Vagina (tissue), 2 donors: ENCODE measurements around the gene CAV1. TPM values are rescaled to one million over a fixed set of nuclear protein-coding genes. Genes with fewer than 3 reads are reported as not detected.

ENCODE experiments used
- DNase-seq, 2 donors: peaks; one replicate each; pipeline ENCODE4 v3.0.0-alpha.2; 2017; ENCODE audit errors: extremely low spot score in 2 of 2
- H3K27ac ChIP-seq: fragments of 200-600 bp; sonication (generic); one replicate; pipeline ENCODE4 v1.5.1; 2019
- H3K27me3 ChIP-seq: fragments of 200-600 bp; sonication (generic); one replicate; pipeline ENCODE4 v1.5.1; 2019
- H3K36me3 ChIP-seq, 2 donors: fragments of 200-600 bp; sonication (generic); one replicate each; pipeline ENCODE4 v1.5.1; 2017 to 2019
- H3K4me1 ChIP-seq: fragments of 200-600 bp; sonication (generic); one replicate; pipeline ENCODE4 v1.5.1; 2019
- H3K4me3 ChIP-seq, 2 donors: fragments of 200-600 bp; sonication (generic); 1 replicate in 1 of 2; 2 replicates in 1 of 2; pipeline ENCODE4 v1.5.1; 2016 to 2019
- H3K9me3 ChIP-seq: fragments of 200-600 bp; sonication (generic); one replicate; pipeline ENCODE4 v1.5.1; 2019
- CTCF ChIP-seq, 3 experiments: fragments of 450-650 bp in 2 of 3; fragments of 200-600 bp in 1 of 3; sonication (generic) in 1 of 3; IDR thresholded peaks; one replicate each; pipeline ENCODE4 v1.5.1; 2017 to 2019; ENCODE audit warnings: antibody characterized with exemption in 3 of 3, mild to moderate bottlenecking in 2 of 3, moderate library complexity in 2 of 3
- POLR2A ChIP-seq, 2 donors: fragments of 450-650 bp; IDR thresholded peaks; one replicate each; pipeline ENCODE4 v1.6.1; 2017; ENCODE audit warnings: antibody characterized with exemption in 2 of 2, mild to moderate bottlenecking in 2 of 2, moderate library complexity in 2 of 2
- POLR2AphosphoS5 ChIP-seq, 2 donors: sonication (generic); formaldehyde crosslinking; IDR thresholded peaks; one replicate each; pipeline ENCODE4 v1.9.0; 2017; ENCODE audit warnings: antibody characterized with exemption in 2 of 2, mild to moderate bottlenecking in 2 of 2, low read depth in 1 of 2; ENCODE audit not compliant: insufficient read depth in 1 of 2
- intact Hi-C: fragments of 100-400 bp; cut with DNase I; formaldehyde crosslinking; loops from one replicate; pipeline ENCODE4 v1.15.1; 2023
- total RNA-seq: library from RNA; depleted of rRNA; stranded (reverse); fragments of >200 nt; gene quantifications from one replicate; pipeline ENCODE4 v1.2.3, GENCODE V29; 2016

CAV1 gene
- total RNA-seq, 1 donor from 2014 or later, result 162 TPM

- H3K4me3 ChIP-seq, result no peak overlapping the region
- peaks cover 0 to 26% of the 10 kb centered on the region in 2 donors for H3K36me3 ChIP-seq
- peak overlapping the region; percentile 29 for H3K27ac ChIP-seq
- no peak for TF ChIP-seq POLR2A (IDR thresholded peaks at IDR 0.05)
- no peak for TF ChIP-seq CTCF (IDR thresholded peaks at IDR 0.05)
- TF ChIP-seq POLR2AphosphoS5 (IDR thresholded peaks at IDR 0.05; ENCODE audit: insufficient read depth in 1 of 2, low read depth in 1 of 2), result no peak
- peaks cover 22% of the 10 kb centered on the region for H3K4me1 ChIP-seq
- no peaks in the 10 kb centered on the region for H3K27me3 ChIP-seq
- H3K9me3 ChIP-seq, result no peaks in the 10 kb centered on the region
- DNase-seq, result no peak
- intact Hi-C loops, result no loop called here
These were observed 33.1 kb downstream of the CAV1 start for GRCh38 chr7:116557901-116558300.

GRCh38 chr7:116560021-116560970 is 35.5 kb downstream of the CAV1 start:
- intact Hi-C loops, result no loop called here

GRCh38 chr7:116561697-116562483 is 37.1 kb downstream of the CAV1 start:
- no peak for DNase-seq
- intact Hi-C loops, result no loop called here
- H3K27me3 ChIP-seq, result no peaks in the 10 kb centered on the region
- no peaks in the 10 kb centered on the region for H3K4me1 ChIP-seq
- no peak for TF ChIP-seq POLR2AphosphoS5 (IDR thresholded peaks at IDR 0.05; ENCODE audit: insufficient read depth in 1 of 2, low read depth in 1 of 2)
- no peaks in the 10 kb centered on the region for H3K9me3 ChIP-seq
- H3K27ac ChIP-seq, result peak overlapping the region; percentile 46
- peaks cover 0 to 21% of the 10 kb centered on the region in 2 donors for H3K36me3 ChIP-seq
- H3K4me3 ChIP-seq, result no peak overlapping the region

More at GRCh38 chr7:116560021-116560970, 35.5 kb downstream of the CAV1 start:
- DNase-seq, result no peak
- Histone ChIP-seq H3K4me1 (no peaks in the 10 kb centered on the region), H3K36me3 (peaks cover 0 to 21% of the 10 kb centered on the region in 2 donors), H3K9me3 (no peaks in the 10 kb centered on the region), H3K27me3 (no peaks in the 10 kb centered on the region), H3K4me3 (no peak overlapping the region), H3K27ac (no peak overlapping the region)
- TF ChIP-seq POLR2A (IDR thresholded peaks at IDR 0.05), result no peak
- TF ChIP-seq POLR2AphosphoS5 (IDR thresholded peaks at IDR 0.05; ENCODE audit: insufficient read depth in 1 of 2, low read depth in 1 of 2), result no peak

- DNase-seq, result no peak
- H3K4me3 ChIP-seq, result no peak overlapping the region
- H3K36me3 ChIP-seq, result peaks cover 0 to 21% of the 10 kb centered on the region in 2 donors
- H3K4me1 ChIP-seq, result no peaks in the 10 kb centered on the region
- intact Hi-C loops, result no loop called here
- peak overlapping the region; percentile 46 for H3K27ac ChIP-seq
- TF ChIP-seq POLR2AphosphoS5 (IDR thresholded peaks at IDR 0.05; ENCODE audit: insufficient read depth in 1 of 2, low read depth in 1 of 2), result no peak
- no peak for TF ChIP-seq POLR2A (IDR thresholded peaks at IDR 0.05)
- TF ChIP-seq CTCF (IDR thresholded peaks at IDR 0.05), result no peak
- H3K27me3 ChIP-seq, result no peaks in the 10 kb centered on the region
- no peaks in the 10 kb centered on the region for H3K9me3 ChIP-seq
These were observed 37.8 kb downstream of the CAV1 start for GRCh38 chr7:116562529-116563121.

GRCh38 chr7:116565981-116566380 is 41.1 kb downstream of the CAV1 start:
- intact Hi-C loops, result no loop called here
- H3K27ac ChIP-seq, result no peak overlapping the region
- no peak overlapping the region for H3K4me3 ChIP-seq
- no peak for DNase-seq
- H3K27me3 ChIP-seq, result no peaks in the 10 kb centered on the region
- H3K9me3 ChIP-seq, result no peaks in the 10 kb centered on the region
- H3K36me3 ChIP-seq, result no peaks in the 10 kb centered on the region
- TF ChIP-seq POLR2AphosphoS5 (IDR thresholded peaks at IDR 0.05; ENCODE audit: insufficient read depth in 1 of 2, low read depth in 1 of 2), result no peak
- TF ChIP-seq POLR2A (IDR thresholded peaks at IDR 0.05), result no peak
- no peak for TF ChIP-seq CTCF (IDR thresholded peaks at IDR 0.05)
- no peaks in the 10 kb centered on the region for H3K4me1 ChIP-seq
